ENCODE measurements around the gene ARG2. TPM values are rescaled to one million over a fixed set of nuclear protein-coding genes. Genes with fewer than 3 reads are reported as not detected.
A peak's percentile ranks its signal among the peaks of the same experiment; 100 is the strongest.
"Not testable (repeated sequence)": the region's sequence is repeated elsewhere in the genome, so short reads cannot be mapped to it uniquely, and the experiment has no call there.

ARG2 gene
- polyA plus RNA-seq, 1 donor from 2014 or later, result 1.8 TPM

DNA sequence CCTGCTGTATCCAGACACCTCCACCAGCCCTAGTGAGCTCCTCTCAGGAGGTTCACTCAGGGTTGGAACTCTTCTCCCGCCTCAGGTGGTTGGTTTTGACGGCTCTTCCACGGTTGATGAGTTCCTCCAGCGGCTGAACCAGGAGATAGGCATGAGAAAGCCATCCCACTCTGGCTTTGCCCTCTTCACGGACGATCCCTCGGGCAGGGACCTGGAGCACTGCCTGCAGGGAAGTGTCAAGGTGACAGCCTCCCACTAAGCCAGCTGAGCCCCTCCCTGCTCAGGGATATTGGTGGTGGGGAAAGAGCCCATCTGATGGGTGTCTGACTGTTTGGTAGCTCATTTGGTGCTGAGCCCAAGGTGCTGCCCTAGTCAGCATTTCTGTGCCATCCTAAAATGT is 40.1 kb upstream of the ARG2 start:
- no peaks in the 10 kb centered on the region for H3K36me3 Mint-ChIP-seq
- H3K9me3 Mint-ChIP-seq, result no peaks in the 10 kb centered on the region
- H3K4me1 Mint-ChIP-seq, result no peaks in the 10 kb centered on the region
- no peak overlapping the region for H3K4me3 Mint-ChIP-seq
- no peak overlapping the region for H3K27ac Mint-ChIP-seq
- no peaks in the 10 kb centered on the region for H3K27me3 Mint-ChIP-seq

- H3K27me3 Mint-ChIP-seq, result no peaks in the 10 kb centered on the region
- H3K27ac Mint-ChIP-seq, result peak overlapping the region in 1 of 3 donors; percentile 50
- H3K4me3 Mint-ChIP-seq, result no peak overlapping the region
- no peaks in the 10 kb centered on the region for H3K9me3 Mint-ChIP-seq
- H3K36me3 Mint-ChIP-seq, result no peaks in the 10 kb centered on the region
- H3K4me1 Mint-ChIP-seq, result no peaks in the 10 kb centered on the region
These were observed 39.2 kb upstream of the ARG2 start for GRCh38 chr14:67580336-67581171.

DNA sequence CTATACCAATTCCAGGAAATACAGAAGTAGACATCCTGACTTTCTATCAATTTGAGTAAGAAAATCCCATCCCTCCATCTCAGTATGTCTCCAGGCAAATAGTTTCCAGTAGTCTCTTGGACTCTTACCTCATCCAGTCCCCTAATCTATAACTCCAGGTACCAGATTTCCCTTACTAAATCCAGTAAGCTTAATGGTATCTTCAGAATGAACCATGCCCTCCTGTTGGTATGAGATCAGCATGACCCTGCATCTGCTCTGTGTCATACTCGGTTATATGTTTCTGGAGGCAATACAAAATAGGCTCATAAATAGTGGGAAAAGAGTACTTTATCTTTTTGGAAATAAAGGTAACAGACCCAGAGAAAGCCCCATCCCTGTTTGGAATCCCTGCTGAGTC is 38.1 kb upstream of the ARG2 start:
- Mint-ChIP-seq H3K27ac (no peak overlapping the region), H3K9me3 (no peaks in the 10 kb centered on the region), H3K4me1 (peaks cover 0 to 7% (median 5%) of the 10 kb centered on the region in 3 donors), H3K36me3 (no peaks in the 10 kb centered on the region), H3K27me3 (no peaks in the 10 kb centered on the region), H3K4me3 (no peak overlapping the region)

GRCh38 chr14:67582061-67582460 is 37.7 kb upstream of the ARG2 start:
- Mint-ChIP-seq H3K9me3 (no peaks in the 10 kb centered on the region), H3K36me3 (no peaks in the 10 kb centered on the region), H3K27ac (no peak overlapping the region), H3K4me3 (no peak overlapping the region), H3K27me3 (no peaks in the 10 kb centered on the region), H3K4me1 (peaks cover 0 to 7% (median 5%) of the 10 kb centered on the region in 3 donors)

DNA sequence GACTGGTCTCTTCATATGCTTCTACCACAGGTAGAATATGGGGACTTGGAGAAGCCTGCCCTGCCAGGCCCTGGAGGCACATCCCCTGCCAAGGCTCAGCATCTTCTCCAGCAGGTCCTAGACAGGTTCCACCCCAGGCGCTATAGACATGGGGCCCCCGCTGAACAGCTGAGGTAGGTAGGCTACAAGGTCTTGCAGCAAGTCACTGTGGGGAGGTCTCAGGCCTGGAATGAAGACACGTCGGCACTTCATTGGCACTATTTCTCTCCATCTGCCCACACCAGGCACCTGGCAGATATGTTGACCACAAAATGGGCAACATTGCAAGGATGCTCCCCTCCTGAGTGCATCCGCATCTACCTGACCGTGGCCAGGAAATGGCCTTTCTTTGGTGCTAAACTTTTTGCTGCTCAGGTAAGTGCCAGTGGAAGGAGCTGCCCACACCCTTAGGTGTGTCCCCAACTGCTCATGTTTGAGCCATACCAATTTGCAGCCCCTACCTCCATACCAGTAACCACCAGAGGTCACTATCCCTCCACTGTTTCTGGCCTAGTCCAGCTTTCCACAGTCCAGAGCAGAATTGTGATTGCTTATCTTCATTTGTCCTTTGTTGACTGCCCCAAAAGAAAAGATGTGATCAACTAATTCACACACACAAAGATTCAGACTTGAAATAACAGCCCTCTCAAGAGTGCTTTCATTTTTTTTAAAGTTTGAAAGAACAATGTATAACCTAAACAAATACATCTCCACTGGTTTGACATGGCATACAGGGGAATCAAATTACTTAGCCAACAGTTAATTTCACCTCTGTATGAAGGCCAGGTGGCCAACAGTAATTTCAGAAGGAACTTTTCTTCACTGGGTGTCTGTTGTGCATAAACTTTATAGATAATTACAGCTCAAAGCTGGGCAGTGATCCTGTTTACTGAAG is 35.7 kb upstream of the ARG2 start:
- Mint-ChIP-seq H3K27ac (peak overlapping the region in 1 of 3 donors; percentile 35), H3K27me3 (no peaks in the 10 kb centered on the region), H3K4me1 (peaks cover 0 to 7% (median 5%) of the 10 kb centered on the region in 3 donors), H3K9me3 (no peaks in the 10 kb centered on the region), H3K36me3 (no peaks in the 10 kb centered on the region), H3K4me3 (no peak overlapping the region)

DNA sequence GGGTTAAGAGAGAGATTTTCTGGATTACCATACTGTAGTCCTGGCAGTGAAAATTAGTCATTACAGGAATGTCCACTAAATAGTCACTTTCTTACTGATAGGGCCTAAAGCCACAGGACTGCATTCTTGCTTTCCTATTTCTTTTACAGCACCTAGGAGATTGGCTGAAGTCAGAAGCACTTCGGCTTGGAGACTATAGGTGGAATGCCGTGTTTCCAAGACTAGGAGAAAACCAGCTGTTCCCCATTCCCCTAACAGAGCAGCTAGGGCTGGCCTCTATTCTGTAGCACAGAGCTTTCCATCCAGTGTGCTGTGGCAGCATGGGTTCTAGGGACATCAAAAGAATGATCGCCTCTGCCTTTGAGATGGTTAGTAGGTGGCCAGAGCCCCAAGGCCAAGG is 34.7 kb upstream of the ARG2 start:
- Mint-ChIP-seq H3K27me3 (no peaks in the 10 kb centered on the region), H3K36me3 (no peaks in the 10 kb centered on the region), H3K4me3 (no peak overlapping the region), H3K9me3 (no peaks in the 10 kb centered on the region), H3K4me1 (peaks cover 0 to 7% (median 5%) of the 10 kb centered on the region in 3 donors), H3K27ac (peak overlapping the region in 1 of 3 donors; percentile 52)

- no peak overlapping the region for H3K4me3 Mint-ChIP-seq
- H3K27ac Mint-ChIP-seq, result peak overlapping the region in 2 of 3 donors; percentile 31 to 76
- H3K9me3 Mint-ChIP-seq, result no peaks in the 10 kb centered on the region
- no peaks in the 10 kb centered on the region for H3K27me3 Mint-ChIP-seq
- H3K36me3 Mint-ChIP-seq, result no peaks in the 10 kb centered on the region
- H3K4me1 Mint-ChIP-seq, result peaks cover 0 to 7% (median 5%) of the 10 kb centered on the region in 3 donors
These were observed 33.4 kb upstream of the ARG2 start for GRCh38 chr14:67586369-67586768.

DNA sequence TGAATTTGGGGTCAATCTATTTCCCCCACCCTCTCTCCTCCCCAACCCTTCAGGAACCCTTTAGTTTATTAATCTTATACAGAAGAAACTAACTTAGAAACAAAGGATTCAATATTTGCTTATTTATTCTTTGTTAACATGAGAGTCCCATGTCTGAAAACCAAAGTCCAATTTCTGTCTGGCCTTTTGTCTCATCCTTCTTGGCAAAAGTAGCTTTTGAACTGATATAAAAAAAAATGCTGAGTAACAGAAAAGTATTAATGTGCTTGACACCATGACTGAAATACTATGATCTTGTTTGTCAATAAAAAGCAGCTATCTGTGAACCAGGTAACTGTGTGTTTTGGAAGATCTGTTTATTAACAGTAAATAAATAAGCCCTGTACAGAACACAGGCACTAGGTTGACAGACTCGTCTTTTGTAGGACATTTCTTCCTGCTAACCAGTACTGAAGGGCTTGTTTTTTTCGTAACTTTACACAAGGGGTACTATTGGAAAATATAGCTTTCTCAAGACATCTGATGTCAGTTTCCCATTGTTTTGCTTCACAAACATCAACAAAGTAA is 30.4 kb upstream of the ARG2 start:
- no peaks in the 10 kb centered on the region for H3K9me3 Mint-ChIP-seq
- H3K27me3 Mint-ChIP-seq, result no peaks in the 10 kb centered on the region
- H3K4me1 Mint-ChIP-seq, result peaks cover 0 to 8% (median 7%) of the 10 kb centered on the region in 3 donors
- H3K4me3 Mint-ChIP-seq, result no peak overlapping the region
- H3K27ac Mint-ChIP-seq, result no peak overlapping the region
- H3K36me3 Mint-ChIP-seq, result no peaks in the 10 kb centered on the region

GRCh38 chr14:67593650-67594049 is 26.1 kb upstream of the ARG2 start:
- H3K36me3 Mint-ChIP-seq, H3K27me3 Mint-ChIP-seq, H3K9me3 Mint-ChIP-seq: not testable (repeated sequence)
- Mint-ChIP-seq H3K27ac (peak overlapping the region in 1 of 3 donors; percentile 25), H3K4me3 (peak overlapping the region in 1 of 4 donors; percentile 36), H3K4me1 (peaks cover 9 to 28% (median 14%) of the 10 kb centered on the region in 3 donors)

- Mint-ChIP-seq H3K4me3 (peak overlapping the region in 1 of 4 donors; percentile 79), H3K27ac (no peak overlapping the region), H3K36me3 (peaks cover 8% of the 10 kb centered on the region), H3K27me3 (no peaks in the 10 kb centered on the region), H3K9me3 (peaks cover 0 to 2% (median 0%) of the 10 kb centered on the region in 3 donors), H3K4me1 (peaks cover 19 to 39% (median 27%) of the 10 kb centered on the region in 3 donors)
These were observed 24.3 kb upstream of the ARG2 start for GRCh38 chr14:67595392-67595791.

DNA sequence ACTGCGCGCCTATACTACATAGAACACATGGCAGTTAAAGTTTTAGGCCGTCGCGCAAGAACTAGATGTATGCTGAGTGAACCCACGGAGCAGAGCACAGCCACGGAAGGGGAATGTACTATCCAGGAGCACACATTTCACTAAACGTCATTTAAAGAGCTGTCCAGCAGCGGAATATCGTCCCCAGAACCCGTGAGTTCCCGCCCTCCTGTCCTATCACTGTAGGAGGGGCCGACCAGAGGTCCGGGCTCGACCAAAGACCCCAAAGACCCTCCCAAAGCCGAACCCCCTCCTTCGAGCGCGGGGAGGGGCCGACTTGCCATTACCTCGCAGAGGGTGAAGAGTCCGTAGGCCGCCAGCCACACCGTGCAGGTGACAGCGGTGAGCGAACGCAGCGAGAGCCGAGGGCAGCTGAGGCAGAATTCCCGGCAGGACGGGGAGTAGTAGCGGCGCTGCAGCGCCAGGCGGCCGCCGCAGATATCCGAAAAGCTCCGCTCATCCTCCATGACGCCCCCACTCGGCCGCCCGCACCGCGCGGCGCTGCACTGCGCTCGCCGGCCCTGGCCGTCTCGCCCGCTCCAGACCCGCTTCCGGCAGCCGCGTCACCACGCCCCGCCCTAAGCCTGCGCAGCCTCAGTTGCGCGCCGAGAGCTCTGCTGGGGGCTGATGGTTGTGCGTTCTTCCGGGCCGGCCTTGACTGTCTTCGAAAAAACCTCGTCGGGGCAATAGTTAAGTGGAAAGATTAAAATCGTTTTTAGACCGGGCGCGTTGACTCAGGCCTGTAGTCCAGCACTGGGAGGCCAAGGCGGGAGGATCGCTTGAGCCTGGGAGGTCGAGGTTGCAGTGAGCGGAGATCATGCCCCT is 19.8 kb upstream of the ARG2 start, which contains the start of gene PIGH:
Gene PIGH, minus strand, starts transcription at position 571 of the 864 bp plus-strand sequence. Its CDS starts 65 bp downstream, at position 506.
- Mint-ChIP-seq H3K27me3 (no peaks in the 10 kb centered on the region), H3K9me3 (peaks cover 0 to 2% (median 0%) of the 10 kb centered on the region in 3 donors), H3K36me3 (peaks cover 8% of the 10 kb centered on the region), H3K4me1 (peaks cover 33 to 56% (median 50%) of the 10 kb centered on the region in 3 donors), H3K4me3 (peak within 1 kb of the TSS; percentile 90 to 97 (median 96)), H3K27ac (peak within 1 kb of the TSS; percentile 84 to 97 (median 94))

- Mint-ChIP-seq H3K4me3 (peak overlapping the region; percentile 90 to 97 (median 96)), H3K4me1 (peaks cover 30 to 53% (median 50%) of the 10 kb centered on the region in 3 donors), H3K27ac (peak overlapping the region; percentile 84 to 97 (median 94))
- H3K9me3 Mint-ChIP-seq, H3K36me3 Mint-ChIP-seq, H3K27me3 Mint-ChIP-seq: not testable (repeated sequence)
These were observed 19.2 kb upstream of the ARG2 start for GRCh38 chr14:67600562-67600974.

DNA sequence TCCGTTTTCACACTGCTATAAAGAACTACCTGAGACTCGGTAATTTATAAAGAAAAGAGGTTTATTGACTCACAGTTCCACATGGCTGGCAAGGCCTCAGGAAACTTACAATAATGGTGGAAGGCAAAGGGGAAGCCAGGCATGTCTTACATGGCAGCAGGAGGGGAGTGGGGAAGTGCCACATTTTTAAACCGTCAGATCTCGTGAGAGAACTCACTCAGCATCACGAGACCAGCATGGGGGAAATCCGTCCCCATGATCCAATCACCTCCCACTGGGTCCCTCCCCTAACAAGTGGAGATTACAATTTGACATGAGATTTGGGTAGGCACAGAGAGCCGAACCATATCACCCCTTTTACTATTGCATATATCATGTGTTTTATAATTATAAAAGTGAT is 17.6 kb upstream of the ARG2 start:
- Mint-ChIP-seq H3K27me3 (no peaks in the 10 kb centered on the region), H3K4me3 (peak overlapping the region in 3 of 4 donors; percentile 61 to 84 (median 84)), H3K4me1 (peaks cover 24 to 45% (median 43%) of the 10 kb centered on the region in 3 donors), H3K36me3 (peaks cover 3% of the 10 kb centered on the region), H3K27ac (peak overlapping the region; percentile 29 to 97 (median 94)), H3K9me3 (peaks cover 0 to 2% (median 0%) of the 10 kb centered on the region in 3 donors)
